HEK293 (cell line): Measurements from ENCODE around the gene ITPKB.
A peak's percentile ranks its signal among the peaks of the same experiment; 100 is the strongest.

ENCODE experiments used
- CTCF ChIA-PET: fragments of 350-600 bp; formaldehyde crosslinking; extraction: SDS; loops from one replicate; lab custom pipeline; 2021; ENCODE audit warnings: antibody characterized with exemption; lab: Yijun Ruan, JAX
- POLR2A ChIA-PET: fragments of 300-600 bp; formaldehyde crosslinking; extraction: SDS; loops from one replicate; lab custom pipeline; 2020; ENCODE audit warnings: antibody characterized with exemption, inconsistent platforms; lab: Yijun Ruan, JAX
- H3K27ac ChIP-seq: fragments of 200-500 bp; sonication (Bioruptor generic); 2 replicates; pipeline ENCODE4 v1.5.1; 2014; ENCODE audit warnings: low read depth, low read length, control low read depth, inconsistent platforms; ENCODE audit errors: extremely low read depth
- H3K36me3 ChIP-seq, 2 experiments: fragments of 200-500 bp in 1 of 2; sonication (Bioruptor generic) in 1 of 2; 1 replicate in 1 of 2; 2 replicates in 1 of 2; pipeline ENCODE4 v1.5.1; 2014 to 2017; ENCODE audit warnings: inconsistent platforms in 2 of 2, low read length in 2 of 2; ENCODE audit not compliant: control insufficient read depth in 2 of 2, insufficient read depth in 1 of 2
- H3K4me1 ChIP-seq: fragments of 200-500 bp; sonication (Bioruptor generic); 2 replicates; pipeline ENCODE4 v1.5.1; 2014; ENCODE audit warnings: mild to moderate bottlenecking, low read length, inconsistent platforms; ENCODE audit not compliant: control insufficient read depth, insufficient read depth
- H3K4me3 ChIP-seq: 2 replicates; pipeline ENCODE4 v1.5.1; 2011; ENCODE audit warnings: low read depth, mild to moderate bottlenecking, control low read depth, low read length, moderate library complexity
- H3K9me3 ChIP-seq: fragments of 200-500 bp; sonication (Bioruptor generic); 2 replicates; pipeline ENCODE4 v1.5.1; 2014; ENCODE audit warnings: low read depth, low read length, inconsistent platforms; ENCODE audit not compliant: control insufficient read depth, insufficient read depth
- GLI4 ChIP-seq: fragments of 450-650 bp; formaldehyde crosslinking; IDR thresholded peaks from 2 replicates; pipeline ENCODE4 v1.5.1; 2016; ENCODE audit warnings: missing biosample characterization, missing genetic modification characterization
- IKZF3 ChIP-seq: fragments of 450-650 bp; IDR thresholded peaks from 2 replicates; pipeline ENCODE4 v1.5.0; 2018; ENCODE audit warnings: missing biosample characterization, mild to moderate bottlenecking, missing genetic modification characterization, moderate library complexity
- KLF1 ChIP-seq: fragments of 450-650 bp; formaldehyde crosslinking; IDR thresholded peaks from 2 replicates; pipeline ENCODE4 v1.5.1; 2016; ENCODE audit warnings: missing biosample characterization, missing genetic modification characterization
- KLF16 ChIP-seq: fragments of 450-650 bp; formaldehyde crosslinking; IDR thresholded peaks from 2 replicates; pipeline ENCODE4 v1.5.1; 2017; ENCODE audit warnings: missing biosample characterization, missing genetic modification characterization
- KLF17 ChIP-seq: fragments of 450-650 bp; formaldehyde crosslinking; IDR thresholded peaks from 2 replicates; pipeline ENCODE4 v1.5.1; 2016; ENCODE audit warnings: missing biosample characterization, missing genetic modification characterization
- SCRT2 ChIP-seq: fragments of 450-650 bp; formaldehyde crosslinking; IDR thresholded peaks from 2 replicates; pipeline ENCODE4 v1.5.1; 2016; ENCODE audit warnings: missing biosample characterization, missing genetic modification characterization
- SP3 ChIP-seq: fragments of 450-650 bp; formaldehyde crosslinking; IDR thresholded peaks from 2 replicates; pipeline ENCODE4 v1.5.1; 2016; ENCODE audit warnings: missing biosample characterization, missing genetic modification characterization
- ZBTB26 ChIP-seq: fragments of 450-650 bp; formaldehyde crosslinking; optimal IDR thresholded peaks from 2 replicates; pipeline ENCODE3; 2016; ENCODE audit warnings: missing biosample characterization, mild to moderate bottlenecking, missing genetic modification characterization
- ZBTB44 ChIP-seq: fragments of 450-650 bp; IDR thresholded peaks from 2 replicates; pipeline ENCODE4 v1.5.1; 2018; ENCODE audit warnings: missing biosample characterization, mild to moderate bottlenecking, missing genetic modification characterization
- ZBTB48 ChIP-seq: fragments of 450-650 bp; formaldehyde crosslinking; IDR thresholded peaks from 2 replicates; pipeline ENCODE4 v1.5.1; 2016; ENCODE audit warnings: missing biosample characterization, missing genetic modification characterization
- ZNF146 ChIP-seq: fragments of 450-650 bp; formaldehyde crosslinking; IDR thresholded peaks from 2 replicates; pipeline ENCODE4 v1.5.1; 2016; ENCODE audit warnings: missing biosample characterization, missing genetic modification characterization
- ZNF362 ChIP-seq: fragments of 450-650 bp; formaldehyde crosslinking; IDR thresholded peaks from 2 replicates; pipeline ENCODE4 v1.5.1; 2016; ENCODE audit warnings: missing biosample characterization, missing genetic modification characterization
- ZNF366 ChIP-seq: fragments of 450-650 bp; formaldehyde crosslinking; conservative IDR thresholded peaks from 2 replicates; pipeline ENCODE4 v1.5.1; 2016; ENCODE audit warnings: missing biosample characterization, missing genetic modification characterization
- ZNF394 ChIP-seq: fragments of 450-650 bp; formaldehyde crosslinking; IDR thresholded peaks from 2 replicates; pipeline ENCODE4 v1.5.1; 2016; ENCODE audit warnings: missing biosample characterization, missing genetic modification characterization, mild to moderate bottlenecking, moderate library complexity, borderline replicate concordance
- ZNF404 ChIP-seq: fragments of 450-650 bp; formaldehyde crosslinking; IDR thresholded peaks from 2 replicates; pipeline ENCODE4 v1.5.1; 2017; ENCODE audit warnings: missing biosample characterization, missing genetic modification characterization
- ZNF433 ChIP-seq: fragments of 450-650 bp; formaldehyde crosslinking; IDR thresholded peaks from 2 replicates; pipeline ENCODE4 v1.5.1; 2016; ENCODE audit warnings: missing biosample characterization, missing genetic modification characterization, low read depth
- ZNF548 ChIP-seq: fragments of 450-650 bp; formaldehyde crosslinking; IDR thresholded peaks from 2 replicates; pipeline ENCODE4 v1.5.1; 2016; ENCODE audit warnings: missing biosample characterization, missing genetic modification characterization
- ZNF600 ChIP-seq: fragments of 450-650 bp; formaldehyde crosslinking; IDR thresholded peaks from 2 replicates; pipeline ENCODE4 v1.5.1; 2016; ENCODE audit warnings: missing biosample characterization, missing genetic modification characterization
- ZNF660 ChIP-seq: fragments of 450-650 bp; IDR thresholded peaks from 2 replicates; pipeline ENCODE4 v1.5.1; 2018; ENCODE audit warnings: missing biosample characterization, mild to moderate bottlenecking, missing genetic modification characterization
- ZNF692 ChIP-seq: fragments of 450-650 bp; formaldehyde crosslinking; IDR thresholded peaks from 2 replicates; pipeline ENCODE4 v1.5.1; 2016; ENCODE audit warnings: missing biosample characterization, missing genetic modification characterization

Gene ITPKB

GRCh38 chr1:226708342-226708780 is 30.7 kb downstream of the ITPKB start:
- TF ChIP-seq KLF16 (tag by site-specific recombination) = no peak
- TF ChIP-seq ZNF692 (tag by site-specific recombination) = 0 out of 2 replicates have a peak, but pooled peaks have one; percentile 25
- peak; percentile 30; the same call in 1 of the 2 replicates for TF ChIP-seq KLF17
- no peak for TF ChIP-seq ZNF433
- peak; percentile 75 for TF ChIP-seq KLF1
- 0 out of 2 replicates have a peak, but pooled peaks have one; percentile 18 for TF ChIP-seq IKZF3 (tag by site-specific recombination)
- TF ChIP-seq ZNF600 = 0 out of 2 replicates have a peak, but pooled peaks have one; percentile 32
- 0 out of 2 replicates have a peak, but pooled peaks have one; percentile 4 for TF ChIP-seq SP3 (tag by site-specific recombination)
- peak; percentile 30; the same call in 1 of the 2 replicates for TF ChIP-seq ZNF394 (tag by site-specific recombination)
- peak; percentile 33; the same call in 1 of the 2 replicates for TF ChIP-seq SCRT2 (tag by site-specific recombination)
- TF ChIP-seq ZNF660 (tag by site-specific recombination) = 0 out of 2 replicates have a peak, but pooled peaks have one; percentile 19
- no peak for TF ChIP-seq ZNF146 (tag by site-specific recombination)
- TF ChIP-seq ZNF404 (tag by site-specific recombination) = 0 out of 2 replicates have a peak, but pooled peaks have one; percentile 28
- TF ChIP-seq ZNF362 (tag by site-specific recombination) = no peak
- TF ChIP-seq ZNF366 (tag by site-specific recombination) = 0 out of 2 replicates have a peak, but pooled peaks have one; percentile 9
- no peak for TF ChIP-seq ZBTB44 (tag by site-specific recombination)
- TF ChIP-seq ZBTB26 (tag by site-specific recombination) = no peak
- TF ChIP-seq ZBTB48 (tag by site-specific recombination) = peak; percentile 55; the same call in 1 of the 2 replicates
- TF ChIP-seq ZNF548 (tag by site-specific recombination) = no peak
- no peak for TF ChIP-seq GLI4 (tag by site-specific recombination)
- peaks cover 15% of the 10 kb centered on the region for H3K4me1 ChIP-seq
- no peak overlapping the region for H3K27ac ChIP-seq
- CTCF ChIA-PET = interaction anchor here (0.7 to 1.3 kb wide), 4 partner anchors 12 to 99 kb away, joined by 3 to 4 read pairs (median 3); no protein-coding TSS in a partner anchor
- no peaks in the 10 kb centered on the region for H3K9me3 ChIP-seq
- H3K4me3 ChIP-seq = no peak overlapping the region
- POLR2A ChIA-PET = no interaction called here
- no peaks in the 10 kb centered on the region for H3K36me3 ChIP-seq
